ENCODE results near the gene PPP2CA.
"Not testable (repeated sequence)": the region's sequence is repeated elsewhere in the genome, so short reads cannot be mapped to it uniquely, and the experiment has no call there.

Gene PPP2CA

DNA sequence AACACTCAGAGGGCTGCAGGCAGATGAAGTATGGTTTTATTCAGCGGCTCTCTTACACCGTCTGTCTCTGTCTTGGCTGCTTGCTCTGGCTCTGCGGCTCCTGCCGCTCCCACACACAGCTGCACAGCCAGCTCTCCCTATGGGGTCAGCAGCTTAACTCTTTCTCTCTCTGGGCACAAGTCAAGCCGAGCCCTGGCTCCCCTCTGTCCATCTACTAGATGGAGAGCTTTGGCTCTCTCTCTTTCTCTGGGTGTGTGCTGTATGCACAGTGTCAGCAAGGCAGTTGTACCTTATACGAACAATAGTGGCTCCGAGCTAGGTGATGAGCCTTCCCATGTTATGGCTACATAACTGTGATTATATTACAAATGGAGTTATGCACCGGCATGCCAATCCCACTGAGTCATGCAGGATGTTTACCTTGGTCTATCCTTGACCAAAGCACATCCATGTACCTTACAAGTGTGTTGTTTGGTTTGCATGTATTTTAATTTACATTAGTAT, 19.3 kb upstream of the PPP2CA start:
- DNase-seq (ENCODE audit: low spot score): no peak

DNA sequence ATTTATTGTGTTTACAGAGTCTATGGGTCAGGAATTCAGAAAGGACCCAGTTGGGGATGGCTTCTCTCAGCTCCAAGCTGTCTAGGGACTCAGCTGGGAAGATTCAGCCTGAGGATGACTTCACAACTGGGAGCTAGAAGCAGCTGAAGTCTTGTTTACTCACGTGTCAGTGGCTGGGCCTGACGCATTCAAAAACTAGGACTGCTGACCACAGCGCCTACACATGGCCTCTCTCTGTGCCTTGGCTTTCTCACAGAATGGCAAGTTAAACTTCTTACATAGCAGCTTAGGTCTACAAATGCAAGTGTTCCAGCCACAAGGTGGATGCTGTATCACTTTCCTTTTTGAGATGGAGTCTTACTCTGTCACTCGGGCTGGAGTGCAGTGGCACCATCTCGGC, 16.3 kb upstream of the PPP2CA start:
- peak; percentile 58 for DNase-seq (ENCODE audit: low spot score)

DNA sequence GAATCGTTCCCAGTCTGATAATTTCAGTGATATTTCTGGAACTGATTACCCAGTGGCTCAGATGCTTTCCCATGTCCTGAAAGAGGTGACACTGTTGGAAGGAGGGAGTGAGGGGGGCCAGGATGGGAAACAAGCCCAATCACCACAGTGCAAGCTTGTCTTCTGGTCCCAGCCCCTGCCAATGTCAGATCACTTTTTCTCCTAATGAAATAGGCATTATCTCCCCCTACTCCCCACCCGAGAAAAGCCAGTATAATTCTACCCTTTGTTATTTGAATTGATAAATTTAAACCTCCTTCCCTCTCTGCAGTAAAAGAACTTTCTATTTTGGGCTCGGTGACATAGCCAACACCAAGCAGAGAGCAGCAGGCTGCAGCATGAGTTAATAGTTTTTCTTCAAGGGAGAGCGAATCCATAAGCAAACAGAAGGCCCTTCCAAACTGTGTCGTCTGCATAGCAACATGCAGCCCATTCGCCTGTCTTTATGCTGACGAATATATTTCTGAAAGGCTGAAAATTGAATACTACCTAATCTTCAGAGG, 14.6 kb upstream of the PPP2CA start:
- DNase-seq (ENCODE audit: low spot score): no peak

DNA sequence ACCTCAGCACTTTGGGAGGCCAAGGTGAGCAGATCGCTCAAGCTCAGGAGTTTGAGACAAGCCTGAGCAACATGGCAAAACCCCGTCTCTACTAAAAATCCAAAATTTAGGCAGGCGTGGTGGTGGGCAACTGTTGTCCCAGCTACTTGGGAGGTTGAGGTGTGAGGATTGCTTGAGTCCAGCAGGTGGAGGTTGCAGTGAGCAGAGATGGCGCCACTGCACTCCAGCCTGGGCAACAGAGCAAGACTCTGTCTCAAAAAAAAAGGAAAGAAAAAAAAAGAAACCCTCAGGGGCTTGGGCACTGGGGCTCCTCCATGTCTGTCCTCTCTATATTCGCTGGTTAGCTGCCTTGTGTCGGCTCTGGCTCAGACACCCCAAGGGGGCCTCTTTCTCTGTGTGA, 10.9 kb upstream of the PPP2CA start:
- no peak for DNase-seq (ENCODE audit: low spot score)

DNA sequence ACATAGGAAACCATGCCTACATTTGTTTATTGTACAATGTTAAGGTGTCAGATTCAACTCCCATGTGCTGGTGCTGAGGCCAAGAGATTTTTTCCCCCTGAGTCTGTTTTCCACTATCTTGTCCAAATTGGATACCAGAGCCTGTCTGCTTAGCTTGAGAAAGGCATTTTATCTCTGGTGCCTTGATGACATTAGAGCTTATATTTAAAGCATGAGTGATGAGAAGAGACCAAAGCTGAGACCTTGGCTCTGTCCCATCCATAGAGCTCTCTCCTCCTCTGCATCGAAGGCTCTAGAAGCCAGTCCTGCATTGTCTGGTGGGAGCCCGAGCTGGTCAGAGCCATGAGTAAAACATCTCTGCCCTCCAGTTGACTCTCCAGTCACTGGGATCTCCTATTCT, 10.4 kb upstream of the PPP2CA start:
- no peak for DNase-seq (ENCODE audit: low spot score)

DNA sequence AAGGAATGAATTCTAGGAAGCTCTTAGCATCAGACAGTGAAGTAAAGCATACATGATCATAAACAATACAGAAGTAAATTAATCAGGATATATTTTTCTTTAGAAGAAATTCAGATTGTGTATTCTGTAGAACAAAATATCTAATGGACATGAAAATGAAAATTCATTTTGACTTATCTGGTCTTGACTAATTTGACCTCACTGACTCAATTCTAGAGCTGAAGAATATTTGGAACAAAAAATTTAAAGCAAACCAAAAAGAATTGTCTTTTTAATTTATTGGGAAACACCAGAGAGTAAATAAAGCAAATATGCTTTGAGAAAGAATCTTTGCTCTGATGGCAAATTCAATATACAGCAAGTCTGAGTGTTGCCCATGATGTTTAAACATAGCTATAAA, 2.8 kb upstream of the PPP2CA start:
- no peak for DNase-seq (ENCODE audit: low spot score)

DNA sequence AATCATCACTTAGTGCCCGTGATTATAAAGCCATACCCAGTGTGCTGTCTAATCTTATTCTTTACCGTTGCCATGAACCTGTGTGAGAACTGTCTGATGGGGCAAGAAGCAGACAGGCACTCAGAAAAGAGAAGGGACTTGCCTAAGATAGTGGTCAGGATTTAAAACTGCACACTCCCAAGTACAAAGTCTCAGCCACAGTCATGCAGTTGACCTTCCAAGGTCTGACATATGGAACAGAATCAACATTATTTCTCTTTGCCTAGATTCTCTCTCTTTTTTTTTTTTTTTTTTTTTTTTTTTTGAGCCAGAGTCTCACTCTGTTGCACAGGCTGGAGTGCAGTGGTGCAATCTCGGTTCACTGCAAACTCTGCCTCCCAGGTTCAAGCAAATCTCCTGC, 1.9 kb upstream of the PPP2CA start:
- no peak for DNase-seq (ENCODE audit: low spot score)

DNA sequence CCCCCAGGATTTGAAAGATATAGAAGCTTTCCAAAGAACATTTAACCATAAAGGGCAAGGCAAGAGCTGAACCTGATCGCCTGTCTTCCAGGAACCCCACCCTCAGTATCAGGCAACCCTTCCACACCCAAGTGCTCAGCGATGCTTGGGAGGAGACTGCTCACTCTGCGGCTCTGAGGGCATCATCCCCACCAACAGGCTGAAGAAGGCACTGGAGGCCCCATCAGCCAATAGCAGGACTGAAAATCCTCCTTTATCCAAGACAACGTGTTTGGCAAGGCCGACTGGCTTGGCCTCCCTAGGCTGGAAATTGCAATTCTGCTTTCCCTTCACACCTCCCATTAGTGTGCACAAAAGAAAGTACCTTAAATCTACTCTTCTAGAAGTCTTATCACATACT, 1.4 kb upstream of the PPP2CA start:
- DNase-seq (ENCODE audit: low spot score): no peak

DNA sequence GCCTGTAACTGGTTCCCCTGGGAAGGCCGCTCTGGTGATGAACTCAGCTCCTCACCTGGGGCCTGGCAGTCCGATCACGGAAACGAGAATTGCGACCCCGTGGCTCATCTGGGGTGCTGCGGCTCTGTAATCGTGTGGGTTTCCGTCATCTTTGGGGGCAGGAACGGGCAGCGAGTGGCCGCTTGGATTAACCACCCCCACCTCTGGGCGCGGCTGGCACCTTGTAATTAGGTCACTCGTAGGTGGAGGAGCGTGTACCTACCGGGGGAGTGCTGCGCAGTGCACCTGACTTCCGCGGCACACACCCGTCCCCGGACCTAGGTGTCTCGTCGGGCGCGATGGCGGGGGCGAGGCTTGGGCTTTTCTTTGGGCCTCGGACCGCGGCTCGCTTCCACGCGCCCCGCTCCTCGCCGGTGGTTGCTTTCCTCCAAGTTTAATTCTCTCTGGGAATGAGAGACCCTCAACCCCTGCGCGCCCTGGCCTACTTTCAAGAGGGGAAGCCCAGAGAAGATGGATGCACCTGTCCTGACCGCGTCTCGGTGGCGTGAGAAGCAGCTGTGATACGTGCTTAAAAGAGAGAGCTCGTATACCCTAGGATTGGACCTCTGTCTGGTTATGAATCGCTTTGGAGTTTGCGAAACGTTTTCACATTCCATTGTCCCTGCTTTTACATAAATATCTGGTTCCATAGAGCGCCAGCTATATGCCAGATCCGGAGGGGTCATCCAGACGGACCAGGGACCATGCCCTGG, 744 bp upstream of the PPP2CA start:
- DNase-seq (ENCODE audit: low spot score): no peak

DNA sequence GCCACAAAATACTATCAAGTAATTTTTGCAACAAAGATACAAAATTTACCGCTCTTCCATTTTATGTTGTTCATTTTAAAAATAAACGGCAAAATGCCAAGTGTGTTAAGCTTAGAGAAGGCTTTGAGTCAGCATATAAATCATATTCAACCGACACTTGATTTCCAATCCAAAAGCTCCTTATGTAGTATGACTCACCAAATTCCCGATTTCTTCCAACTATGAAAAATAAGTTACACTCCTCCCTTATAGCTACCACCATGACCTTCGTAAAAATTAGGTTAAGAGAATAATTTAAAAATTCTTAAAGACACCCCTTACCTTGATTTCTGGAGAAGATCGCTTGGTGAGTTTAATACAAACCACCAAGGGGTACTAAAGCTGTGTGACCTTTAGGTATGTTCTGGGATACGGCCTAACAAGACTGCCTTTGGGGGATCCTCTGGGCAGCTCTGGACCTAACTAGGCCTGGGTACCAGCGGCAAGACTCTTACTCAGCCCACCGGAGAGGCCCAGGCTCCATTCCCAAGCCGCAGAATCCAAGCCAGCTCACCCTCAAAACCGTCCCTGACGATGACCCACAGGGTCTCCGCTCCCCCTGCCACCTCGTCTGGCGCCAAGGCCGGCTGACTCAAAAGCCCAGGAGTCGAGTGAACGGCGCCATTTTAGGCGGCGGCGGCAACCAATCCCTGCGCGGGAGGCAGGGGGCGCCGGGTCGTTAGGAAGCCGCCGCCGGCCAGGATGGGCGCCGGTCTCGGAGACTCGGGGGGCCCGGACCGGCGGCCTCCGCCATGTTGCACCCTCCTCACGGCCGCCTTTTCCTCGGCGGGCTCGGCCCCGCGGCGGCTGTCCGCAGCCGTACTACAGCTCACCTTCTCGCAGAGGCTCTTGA, 739 bp downstream of the PPP2CA start:
- DNase-seq (ENCODE audit: low spot score): peak; percentile 50

DNA sequence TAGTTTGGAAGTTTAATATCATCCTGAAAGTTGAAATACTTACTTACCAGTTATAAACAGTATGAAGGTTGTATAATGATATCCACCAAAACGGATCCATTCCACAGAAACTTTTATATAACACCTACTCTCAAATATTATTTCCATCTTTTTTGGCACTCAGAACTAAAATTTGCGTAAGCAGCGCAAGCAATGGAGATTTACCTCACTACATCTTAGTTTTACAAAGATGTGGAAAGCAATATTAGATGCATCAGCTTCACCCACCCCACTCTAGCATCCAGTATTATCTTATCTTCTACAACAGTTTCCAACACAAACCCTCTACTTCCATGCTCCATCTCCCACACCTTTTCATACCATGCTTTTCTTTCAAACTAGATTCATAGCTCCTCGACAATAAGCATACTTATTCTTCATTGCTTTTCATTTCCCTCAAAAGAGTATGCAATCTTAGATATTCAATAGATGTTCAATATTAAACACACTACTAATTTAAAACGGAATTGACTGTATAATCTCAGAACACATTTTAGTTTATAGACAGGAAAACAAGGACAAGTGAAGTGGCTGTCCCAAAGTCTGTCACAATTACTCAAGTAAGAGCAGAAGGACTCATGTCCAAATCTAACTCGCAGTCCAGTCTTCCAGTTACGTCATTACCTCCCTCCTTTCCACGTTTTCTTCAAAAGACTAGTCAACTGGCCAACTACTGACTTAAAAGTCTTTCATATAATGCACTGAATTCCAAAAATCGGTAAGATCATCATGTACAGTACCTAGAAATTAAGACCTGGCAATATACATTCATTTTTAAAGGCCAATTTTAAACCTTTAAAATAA, 2.2 kb downstream of the PPP2CA start:
- no peak for DNase-seq (ENCODE audit: low spot score)

DNA sequence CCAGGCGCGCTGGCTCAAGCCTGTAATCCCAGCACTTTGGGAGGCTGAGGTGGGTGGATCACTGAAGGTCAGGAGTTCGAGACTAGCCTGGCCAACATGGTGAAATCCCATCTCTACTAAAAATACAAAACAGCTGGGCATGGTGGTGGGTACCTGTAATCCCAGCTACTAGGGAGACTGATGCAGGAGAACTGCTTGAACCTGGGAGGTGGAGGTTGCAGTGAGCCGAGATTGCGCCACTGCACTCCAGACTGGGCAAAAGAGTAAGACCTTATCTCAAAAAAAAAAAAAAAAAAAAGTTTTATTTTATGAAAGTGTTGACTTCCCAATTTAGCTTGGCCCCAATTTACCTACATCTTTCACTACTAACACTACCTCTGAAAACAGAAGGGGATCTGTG, 4.2 kb downstream of the PPP2CA start:
- not testable (repeated sequence) for DNase-seq (ENCODE audit: low spot score)

DNA sequence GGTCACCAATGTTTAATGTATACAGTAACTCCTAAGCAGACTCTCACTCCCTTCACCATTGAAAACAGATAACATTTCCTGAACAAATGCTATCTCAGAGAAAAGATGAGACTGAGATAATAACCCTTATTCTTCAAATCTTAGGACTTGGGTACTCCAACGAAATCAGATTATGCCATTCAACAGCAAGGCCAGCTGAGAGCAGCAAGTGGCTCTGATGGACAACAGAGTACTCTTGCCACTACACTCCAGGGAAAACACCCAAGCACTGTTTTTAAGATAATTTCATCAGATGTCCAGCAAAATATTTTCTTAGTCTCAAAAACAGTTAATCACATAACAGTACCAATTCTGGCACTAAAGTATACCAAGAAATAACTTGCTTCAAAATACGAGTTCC, 10.1 kb downstream of the PPP2CA start:
- DNase-seq (ENCODE audit: low spot score): no peak

DNA sequence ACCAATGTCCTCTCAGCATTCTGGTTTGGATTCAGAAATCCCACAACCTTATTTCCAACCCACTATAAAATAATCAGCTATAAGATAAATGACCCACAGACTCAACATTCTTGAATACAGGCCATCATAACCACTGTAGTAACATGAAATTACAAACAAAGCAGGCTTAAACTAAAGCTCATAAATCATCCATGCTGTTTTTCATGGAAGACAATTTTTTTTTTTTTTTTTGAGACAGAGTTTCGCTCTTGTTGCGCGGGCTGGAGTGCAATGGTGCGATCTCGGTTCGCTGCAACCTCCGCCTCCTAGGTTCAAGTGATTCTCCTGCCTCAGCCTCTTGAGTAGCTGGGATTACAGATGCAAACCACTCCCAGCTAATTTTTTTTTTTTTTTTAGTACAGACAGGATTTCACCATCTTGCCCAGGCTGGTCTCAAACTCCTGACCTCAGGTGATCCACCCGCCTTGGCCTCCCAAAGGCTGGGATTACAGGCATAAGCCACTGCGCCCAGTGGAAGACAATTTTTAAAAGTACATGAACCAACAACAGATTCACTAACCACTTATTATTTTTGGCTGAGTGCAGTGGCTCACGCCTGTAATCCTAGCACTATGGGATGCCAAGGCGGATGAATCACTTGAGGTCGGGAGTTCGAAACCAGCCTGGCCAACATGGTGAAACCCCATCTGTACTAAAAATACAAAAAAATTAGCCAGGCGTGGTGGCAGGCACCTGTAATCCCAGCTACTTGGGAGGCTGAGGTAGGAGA, 14.4 kb downstream of the PPP2CA start:
- not testable (repeated sequence) for DNase-seq (ENCODE audit: low spot score)

DNA sequence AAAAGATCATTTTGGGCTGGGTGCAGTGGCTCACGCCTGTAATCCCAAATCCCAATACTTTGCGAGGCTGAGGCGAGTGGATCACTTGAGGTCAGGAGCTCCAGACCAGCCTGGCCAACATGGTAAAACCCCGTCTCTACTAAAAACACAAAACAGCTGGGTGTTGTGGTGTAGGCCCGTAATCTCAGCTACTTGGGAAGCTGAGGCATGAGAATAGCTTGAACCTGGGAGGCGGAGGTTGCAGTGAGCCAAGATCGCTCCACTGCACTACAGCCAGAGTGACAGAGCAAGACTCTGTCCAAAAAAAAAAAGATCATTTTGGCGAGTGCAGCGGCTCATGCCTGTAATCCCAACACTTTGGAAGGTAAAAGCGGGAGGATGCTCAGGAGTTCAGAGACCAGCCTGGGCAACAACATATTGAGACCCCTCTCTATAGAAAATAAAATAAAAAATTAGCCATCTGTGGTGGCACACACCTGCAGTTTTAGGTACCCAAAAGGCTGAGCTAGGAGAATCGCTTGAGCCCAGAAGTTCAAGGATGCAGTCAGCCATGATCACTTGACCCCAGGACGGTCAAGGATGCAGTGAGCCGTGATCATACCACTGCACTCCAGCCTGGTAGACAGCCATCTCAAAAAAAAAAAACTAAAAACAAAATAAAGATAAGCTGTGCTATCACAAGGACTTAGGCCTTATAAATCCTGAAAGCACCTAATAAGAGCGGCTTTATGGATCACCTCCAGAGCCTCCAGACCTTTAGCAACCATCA, 16.2 kb downstream of the PPP2CA start:
- no peak for DNase-seq (ENCODE audit: low spot score)

DNA sequence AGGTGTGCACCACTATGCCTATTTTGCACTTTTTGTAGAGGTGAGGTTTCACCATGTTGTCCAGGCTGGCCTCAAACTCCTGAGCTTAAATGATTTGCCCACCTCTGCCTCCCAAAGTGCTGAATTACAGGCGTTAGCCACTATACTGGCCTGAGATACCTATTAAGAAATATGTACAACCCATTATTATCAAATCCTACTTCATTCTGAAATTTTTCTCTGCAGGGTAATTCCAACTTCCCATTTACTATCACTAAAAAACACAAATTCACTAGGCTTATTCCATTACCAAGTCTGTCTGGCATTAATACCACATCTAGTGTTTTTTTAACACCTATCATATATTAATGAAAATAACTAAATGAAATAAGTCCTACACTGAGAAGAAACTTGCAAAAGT, 18.2 kb downstream of the PPP2CA start:
- DNase-seq (ENCODE audit: low spot score): no peak

DNA sequence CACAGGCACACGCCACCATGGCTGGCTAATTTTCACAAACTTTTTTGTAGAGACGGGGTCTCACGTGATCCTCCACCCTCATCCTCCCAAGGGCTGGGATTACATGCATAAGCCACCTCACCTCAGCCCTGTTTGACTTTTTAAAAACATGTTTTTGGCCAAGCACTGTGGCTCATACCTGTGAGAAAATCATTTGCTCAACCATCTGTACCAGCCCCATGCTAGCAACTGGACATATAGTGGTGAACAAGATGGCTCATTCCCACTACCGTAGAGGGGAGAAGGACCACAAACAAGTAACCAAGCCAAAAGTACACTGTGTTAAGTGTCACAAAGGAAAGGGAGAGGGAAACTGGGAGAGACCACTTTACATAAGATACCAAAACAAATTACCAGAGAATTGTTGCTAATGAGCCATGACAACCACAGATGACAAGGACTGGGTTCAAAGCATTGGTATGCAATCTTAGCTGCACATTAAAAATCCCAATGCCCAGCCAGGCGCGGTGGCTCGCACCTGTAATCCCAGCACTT, 19.2 kb downstream of the PPP2CA start:
- DNase-seq (ENCODE audit: low spot score): no peak

DNA sequence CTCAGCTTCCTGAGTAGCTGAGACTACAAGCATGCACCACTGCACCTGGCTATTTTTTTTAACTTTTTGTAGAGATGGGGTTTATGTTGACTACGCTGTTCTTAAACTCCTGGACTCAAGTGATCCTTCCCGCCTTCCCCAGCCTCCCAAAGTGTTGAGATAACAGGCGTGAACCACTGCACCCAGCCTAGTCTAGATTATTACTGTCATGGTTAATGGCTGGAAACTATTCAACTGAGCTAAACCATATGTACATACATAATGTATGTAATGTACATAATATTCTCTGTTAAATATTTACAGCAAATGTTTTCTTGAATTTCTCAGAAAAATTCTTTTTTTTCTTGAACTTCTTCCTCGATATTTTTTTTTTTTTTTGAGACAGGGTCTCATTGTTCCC, 21.3 kb downstream of the PPP2CA start:
- DNase-seq (ENCODE audit: low spot score): no peak

DNA sequence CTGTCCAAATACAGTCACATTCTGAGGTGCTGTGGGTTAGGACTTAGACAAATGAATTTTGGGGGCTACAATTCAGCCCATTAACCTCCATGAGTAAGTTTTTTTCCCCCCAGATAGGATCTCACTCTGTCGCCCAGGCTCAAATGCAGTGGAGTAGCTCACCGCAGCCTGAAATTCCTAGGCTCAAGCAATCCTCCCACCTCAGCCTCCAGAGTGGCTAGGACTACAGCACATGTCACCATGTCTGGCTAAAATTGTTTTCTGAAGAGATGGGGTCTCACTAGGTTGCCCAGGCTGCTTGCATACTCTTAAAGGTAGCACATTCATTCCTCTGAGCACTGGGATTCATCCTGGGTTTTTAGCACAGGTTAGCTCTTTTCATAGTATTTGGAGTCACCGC, 22.2 kb downstream of the PPP2CA start:
- DNase-seq (ENCODE audit: low spot score): no peak

DNA sequence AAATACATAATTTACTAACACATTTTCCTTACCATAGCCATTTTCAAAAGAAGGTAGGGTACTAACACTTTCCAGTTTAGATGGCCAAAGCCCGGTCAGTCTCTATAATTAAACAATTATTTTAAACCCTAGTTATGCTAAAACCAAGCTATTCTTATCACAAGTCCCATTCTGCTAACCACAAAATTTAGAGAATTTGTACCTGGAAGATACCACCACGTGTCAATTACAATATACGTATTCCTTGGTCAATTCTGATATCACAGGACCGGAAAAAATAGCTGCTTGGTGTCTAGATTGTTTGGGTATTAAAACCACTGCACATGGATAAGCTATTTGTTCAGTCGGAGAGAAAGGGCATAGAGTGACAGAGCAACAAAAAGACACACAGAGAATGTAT, 30.2 kb downstream of the PPP2CA start:
- no peak for DNase-seq (ENCODE audit: low spot score)
